ENCODE data around the gene ADAMTSL3. TPM values are rescaled to one million over a fixed set of nuclear protein-coding genes. Genes with fewer than 3 reads are reported as not detected.

Gene ADAMTSL3
- total RNA-seq, 1 donor from 2014 or later, result 13.2 TPM

- Mint-ChIP-seq H3K27me3 (ENCODE audit: low read depth) (peaks cover 37% of the 10 kb centered on the region), H3K4me3 (no peak overlapping the region), H3K36me3 (no peaks in the 10 kb centered on the region), H3K4me1 (no peaks in the 10 kb centered on the region), H3K9me3 (no peaks in the 10 kb centered on the region), H3K27ac (no peak overlapping the region)
- no peak for TF ChIP-seq CTCF (IDR thresholded peaks at IDR 0.05; ENCODE audit: unreplicated experiment)
- no peak for DNase-seq (ENCODE audit: low spot score in 2 of 2, unreplicated experiment in 2 of 2)
Observed at GRCh38 chr15:83833569-83833968, 179.6 kb downstream of the ADAMTSL3 start.

GRCh38 chr15:83835479-83835878 is 181.6 kb downstream of the ADAMTSL3 start:
- H3K27me3 Mint-ChIP-seq (ENCODE audit: low read depth), result peaks cover 37% of the 10 kb centered on the region
- no peaks in the 10 kb centered on the region for H3K36me3 Mint-ChIP-seq
- no peaks in the 10 kb centered on the region for H3K9me3 Mint-ChIP-seq
- H3K4me3 Mint-ChIP-seq, result no peak overlapping the region
- no peak for TF ChIP-seq CTCF (IDR thresholded peaks at IDR 0.05; ENCODE audit: unreplicated experiment)
- no peak for DNase-seq (ENCODE audit: low spot score in 2 of 2, unreplicated experiment in 2 of 2)
- no peaks in the 10 kb centered on the region for H3K4me1 Mint-ChIP-seq
- H3K27ac Mint-ChIP-seq, result no peak overlapping the region

GRCh38 chr15:83837945-83838571 is 184.1 kb downstream of the ADAMTSL3 start:
- H3K36me3 Mint-ChIP-seq, result no peaks in the 10 kb centered on the region
- H3K27ac Mint-ChIP-seq, result no peak overlapping the region
- peak; percentile 43 for TF ChIP-seq CTCF (IDR thresholded peaks at IDR 0.05; ENCODE audit: unreplicated experiment)
- H3K27me3 Mint-ChIP-seq (ENCODE audit: low read depth), result peaks cover 25% of the 10 kb centered on the region
- no peak overlapping the region for H3K4me3 Mint-ChIP-seq
- DNase-seq (ENCODE audit: low spot score in 2 of 2, unreplicated experiment in 2 of 2), result no peak
- no peaks in the 10 kb centered on the region for H3K9me3 Mint-ChIP-seq
- no peaks in the 10 kb centered on the region for H3K4me1 Mint-ChIP-seq

GRCh38 chr15:83838763-83839162 is 184.8 kb downstream of the ADAMTSL3 start:
- Mint-ChIP-seq H3K4me3 (no peak overlapping the region), H3K27me3 (ENCODE audit: low read depth) (peaks cover 26% of the 10 kb centered on the region), H3K36me3 (no peaks in the 10 kb centered on the region), H3K4me1 (no peaks in the 10 kb centered on the region), H3K9me3 (no peaks in the 10 kb centered on the region), H3K27ac (no peak overlapping the region)
- no peak for DNase-seq (ENCODE audit: low spot score in 2 of 2, unreplicated experiment in 2 of 2)
- no peak for TF ChIP-seq CTCF (IDR thresholded peaks at IDR 0.05; ENCODE audit: unreplicated experiment)

GRCh38 chr15:83842281-83842680 is 188.4 kb downstream of the ADAMTSL3 start:
- no peak overlapping the region for H3K27ac Mint-ChIP-seq
- no peak for TF ChIP-seq CTCF (IDR thresholded peaks at IDR 0.05; ENCODE audit: unreplicated experiment)
- H3K9me3 Mint-ChIP-seq, result no peaks in the 10 kb centered on the region
- H3K4me3 Mint-ChIP-seq, result no peak overlapping the region
- no peaks in the 10 kb centered on the region for H3K36me3 Mint-ChIP-seq
- DNase-seq (ENCODE audit: low spot score in 2 of 2, unreplicated experiment in 2 of 2), result no peak
- peaks cover 32% of the 10 kb centered on the region for H3K27me3 Mint-ChIP-seq (ENCODE audit: low read depth)
- H3K4me1 Mint-ChIP-seq, result no peaks in the 10 kb centered on the region

- DNase-seq (ENCODE audit: low spot score in 2 of 2, unreplicated experiment in 2 of 2), result no peak
- H3K4me1 Mint-ChIP-seq, result no peaks in the 10 kb centered on the region
- H3K4me3 Mint-ChIP-seq, result no peak overlapping the region
- H3K36me3 Mint-ChIP-seq, result no peaks in the 10 kb centered on the region
- H3K27me3 Mint-ChIP-seq (ENCODE audit: low read depth), result peaks cover 32% of the 10 kb centered on the region
- TF ChIP-seq CTCF (IDR thresholded peaks at IDR 0.05; ENCODE audit: unreplicated experiment), result no peak
- no peak overlapping the region for H3K27ac Mint-ChIP-seq
- no peaks in the 10 kb centered on the region for H3K9me3 Mint-ChIP-seq
Observed at GRCh38 chr15:83843471-83843871, 189.5 kb downstream of the ADAMTSL3 start.
